Epidermal melanocyte (primary cell): ENCODE data around the gene CD8A.
"Not testable (repeated sequence)": the region's sequence is repeated elsewhere in the genome, so short reads cannot be mapped to it uniquely, and the experiment has no call there.

Experiments used
- DNase-seq: peaks from one replicate; pipeline ENCODE4 v3.0.0; 2011; ENCODE audit warnings: low spot score; ENCODE audit not compliant: insufficient read length

Gene CD8A

GRCh38 chr2:86790676-86791572 lies at the start of gene CD8A:
Gene CD8A (minus strand): TSS chr2:86790913. CDS start chr2:86790825, 88 bp downstream.
- DNase-seq, result no peak

GRCh38 chr2:86839871-86840548 lies 49.3 kb upstream of the CD8A start:
- DNase-seq, result not testable (repeated sequence)

- not testable (repeated sequence) for DNase-seq
Measured at GRCh38 chr2:86839455-86839854, 48.7 kb upstream of the CD8A start.

- DNase-seq, result not testable (repeated sequence)
Measured at GRCh38 chr2:86837714-86838113, 47.0 kb upstream of the CD8A start.

GRCh38 chr2:86836915-86837695 lies 46.4 kb upstream of the CD8A start:
- not testable (repeated sequence) for DNase-seq

GRCh38 chr2:86835548-86835889 lies 44.8 kb upstream of the CD8A start:
- DNase-seq, result not testable (repeated sequence)

GRCh38 chr2:86833315-86833714 lies 42.6 kb upstream of the CD8A start:
- no peak for DNase-seq

- no peak for DNase-seq
Measured at GRCh38 chr2:86832334-86833096, 41.8 kb upstream of the CD8A start.

- no peak for DNase-seq
Measured at GRCh38 chr2:86831537-86831936, 40.8 kb upstream of the CD8A start.

- DNase-seq, result no peak
Measured at GRCh38 chr2:86826951-86827350, 36.2 kb upstream of the CD8A start.

- DNase-seq, result no peak
Measured at GRCh38 chr2:86825693-86826381, 35.1 kb upstream of the CD8A start.

GRCh38 chr2:86825036-86825692 lies 34.5 kb upstream of the CD8A start:
- DNase-seq, result no peak

- no peak for DNase-seq
Measured at GRCh38 chr2:86822668-86823345, 32.1 kb upstream of the CD8A start.

GRCh38 chr2:86821842-86822241 lies 31.1 kb upstream of the CD8A start:
- no peak for DNase-seq

- no peak for DNase-seq
Measured at GRCh38 chr2:86821306-86821705, 30.6 kb upstream of the CD8A start.

- no peak for DNase-seq
Measured at GRCh38 chr2:86818957-86819356, 28.2 kb upstream of the CD8A start.

GRCh38 chr2:86818114-86818801 lies 27.5 kb upstream of the CD8A start:
- DNase-seq, result no peak

GRCh38 chr2:86815611-86816010 lies 24.9 kb upstream of the CD8A start:
- DNase-seq, result no peak
